Stimulated activated naive CD4-positive, alpha-beta T cell (primary cell): Measurements from ENCODE around the gene BICDL1.

Experiments
- DNase-seq, 6 experiments: peaks; one replicate each; lab custom pipeline; 2025; lab: John Stamatoyannopoulos, UW

Gene BICDL1

DNA sequence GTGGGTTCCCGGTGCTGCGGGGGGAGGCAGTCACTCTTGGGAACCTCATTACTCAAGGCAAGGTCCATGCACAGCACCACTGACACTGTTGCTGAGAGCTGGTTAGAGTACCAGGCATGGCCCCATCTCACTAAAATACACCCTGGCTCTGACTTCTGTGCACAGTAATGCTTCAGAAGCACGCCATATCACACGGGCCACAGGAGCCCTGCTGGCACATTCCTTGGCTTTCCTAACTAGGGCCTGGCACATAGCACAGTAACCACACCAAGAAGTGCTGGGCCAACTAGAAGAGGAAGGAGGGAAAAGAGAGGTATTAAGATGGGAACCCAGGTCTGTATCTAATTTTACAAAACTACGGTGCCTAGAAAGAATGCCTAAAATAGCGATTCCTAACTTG is 141.0 kb downstream of the BICDL1 start:
- no peak for DNase-seq

- DNase-seq, result no peak
These were observed 142.1 kb downstream of the BICDL1 start for GRCh38 chr12:120131116-120131515.

GRCh38 chr12:120132054-120132836 is 143.2 kb downstream of the BICDL1 start:
- no peak for DNase-seq

DNA sequence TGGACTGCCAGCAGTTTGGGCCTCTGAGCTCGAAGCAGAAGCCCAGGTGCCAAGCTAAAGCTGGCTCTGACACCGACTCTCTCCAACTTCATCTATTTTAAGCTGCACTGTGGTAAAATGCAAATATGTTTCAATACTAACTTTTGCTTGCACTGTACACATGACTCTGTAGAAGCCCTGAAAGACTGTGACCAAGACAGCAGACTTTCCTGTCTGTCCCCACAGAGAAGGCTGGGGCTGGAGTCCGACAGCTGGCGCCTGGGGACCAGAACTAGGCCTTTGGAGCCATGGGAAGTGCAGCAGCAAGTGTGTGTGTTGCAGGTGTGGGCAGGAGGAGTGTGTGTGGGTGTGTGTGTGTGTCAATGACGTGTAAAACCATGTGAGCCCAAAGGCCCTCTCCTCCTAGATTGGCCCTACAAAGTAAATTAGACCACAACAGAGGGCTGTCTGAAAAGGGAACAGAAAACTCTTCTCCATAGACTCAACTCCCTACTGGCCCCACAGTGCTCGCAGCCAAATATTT is 143.9 kb downstream of the BICDL1 start:
- no peak for DNase-seq

- no peak for DNase-seq
These were observed 145.4 kb downstream of the BICDL1 start for GRCh38 chr12:120134307-120134980.

DNA sequence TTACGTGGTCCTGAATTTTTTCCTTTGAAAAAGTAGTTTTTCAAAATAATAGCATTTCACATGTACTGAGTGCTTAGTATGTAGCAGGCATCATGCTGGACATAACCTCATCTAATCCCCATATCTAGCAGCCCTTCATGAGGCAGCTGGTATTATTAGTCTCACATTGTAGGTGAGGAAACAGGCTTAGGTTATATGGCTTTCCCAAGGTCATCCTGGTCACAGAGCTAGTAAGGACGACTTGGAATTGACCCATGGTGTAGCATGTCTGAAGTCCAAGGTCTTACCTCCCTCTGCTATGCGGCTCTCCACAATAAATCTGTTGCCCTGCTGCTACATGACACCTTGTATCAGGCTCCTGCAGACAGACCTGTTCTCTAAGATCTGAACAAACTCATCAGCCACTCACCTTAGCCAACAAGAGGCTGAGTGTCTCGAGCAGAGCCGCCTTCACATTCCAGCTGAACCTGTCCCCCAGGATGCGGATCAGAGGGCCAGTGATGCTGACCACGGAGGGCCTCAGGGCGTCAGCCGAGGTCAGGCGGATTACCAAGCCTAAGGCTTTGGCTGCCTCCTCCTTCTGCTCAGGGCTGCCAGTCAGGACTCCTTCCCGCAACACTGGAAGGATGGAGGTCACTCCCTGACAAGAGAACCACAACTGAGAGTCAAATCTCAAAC is 147.2 kb downstream of the BICDL1 start:
- no peak for DNase-seq

- no peak for DNase-seq
These were observed 148.8 kb downstream of the BICDL1 start for GRCh38 chr12:120137833-120138232.

DNA sequence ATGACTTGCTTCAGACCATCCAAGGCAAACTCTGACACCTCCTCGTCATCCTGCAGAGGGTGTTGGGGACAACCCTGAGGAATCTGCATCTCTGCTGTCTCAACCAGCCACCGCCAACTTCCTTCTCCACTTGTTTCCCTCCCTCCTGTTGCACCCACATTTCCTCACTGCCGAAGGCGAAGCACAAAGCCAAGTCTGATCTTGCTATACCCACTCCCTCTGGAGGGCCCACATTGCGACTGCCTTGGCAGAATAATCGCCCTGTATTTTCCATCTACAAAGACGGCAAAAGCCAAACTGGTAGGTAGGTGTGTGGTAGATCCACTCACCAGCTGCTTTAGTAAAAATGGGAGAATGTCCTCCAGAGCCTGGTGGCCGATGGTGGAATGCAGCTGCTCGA is 149.3 kb downstream of the BICDL1 start:
- DNase-seq, result no peak

- no peak for DNase-seq
These were observed 150.9 kb downstream of the BICDL1 start for GRCh38 chr12:120139958-120140357.

DNA sequence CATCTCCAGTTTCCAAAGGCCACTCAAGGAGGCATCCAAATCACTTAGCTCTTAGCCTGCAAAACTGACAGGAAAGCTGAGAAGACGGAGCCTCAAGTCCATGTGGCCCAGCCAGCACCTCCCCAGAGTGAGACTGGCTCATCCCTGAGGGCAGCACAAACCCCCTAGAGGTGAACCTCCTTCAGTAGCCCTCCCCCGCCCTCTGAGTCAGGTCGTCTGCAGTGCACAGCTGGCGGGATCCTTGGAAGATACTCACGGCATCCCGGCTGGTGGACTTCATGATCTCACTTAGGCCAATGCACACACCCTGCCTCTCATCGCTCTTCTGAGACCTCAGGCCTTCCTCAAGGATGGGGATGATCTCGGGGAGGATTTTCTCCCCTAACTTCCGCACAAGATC is 151.6 kb downstream of the BICDL1 start:
- DNase-seq, result no peak

GRCh38 chr12:120141336-120141735 is 152.3 kb downstream of the BICDL1 start:
- no peak for DNase-seq

- no peak for DNase-seq
These were observed 153.3 kb downstream of the BICDL1 start for GRCh38 chr12:120142231-120142877.
